Measurements from ENCODE around the gene LMOD1.

Gene LMOD1

DNA sequence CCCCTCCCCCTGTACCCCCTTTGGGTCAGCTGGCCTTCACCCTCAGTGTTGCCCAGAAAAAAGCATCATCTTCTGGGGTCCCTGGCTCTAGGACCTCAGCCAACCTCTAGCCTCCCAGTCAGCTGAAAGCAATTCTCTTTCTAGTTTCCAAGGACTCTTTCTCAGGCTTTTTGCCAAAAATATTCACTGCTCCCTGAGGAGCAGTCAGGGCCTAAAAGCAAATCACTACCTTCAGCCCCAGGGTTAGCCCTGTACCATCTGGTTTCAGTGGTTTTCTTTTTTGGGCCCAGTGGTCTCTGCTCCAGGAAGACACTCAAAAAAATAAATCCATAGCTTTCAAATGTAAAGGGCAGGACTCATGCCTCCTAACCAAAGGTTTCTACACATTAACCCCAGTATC, 3.1 kb upstream of the LMOD1 start:
- H3K4me3 ChIP-seq (replicated peaks in 1 of 2; ENCODE audit: low read depth in 2 of 2, low read length in 2 of 2): no peak overlapping the region
- TF ChIP-seq CTCF (IDR thresholded peaks at IDR 0.05; ENCODE audit: low read depth, low read length): no peak
- DNase-seq (ENCODE audit: low read depth in 2 of 2): peak; percentile 25 to 39

GRCh38 chr1:201947697-201948008, 1.3 kb upstream of the LMOD1 start:
- no peak for DNase-seq (ENCODE audit: low read depth in 2 of 2)
- no peak overlapping the region for H3K4me3 ChIP-seq (replicated peaks in 1 of 2; ENCODE audit: low read depth in 2 of 2, low read length in 2 of 2)
- no peak for TF ChIP-seq CTCF (IDR thresholded peaks at IDR 0.05; ENCODE audit: low read depth, low read length)

GRCh38 chr1:201945863-201946223, 505 bp downstream of the LMOD1 start:
- no peak for DNase-seq (ENCODE audit: low read depth in 2 of 2)
- no peak for TF ChIP-seq CTCF (IDR thresholded peaks at IDR 0.05; ENCODE audit: low read depth, low read length)
- H3K4me3 ChIP-seq (replicated peaks in 1 of 2; ENCODE audit: low read depth in 2 of 2, low read length in 2 of 2): peak overlapping the region; percentile 38 to 42

DNA sequence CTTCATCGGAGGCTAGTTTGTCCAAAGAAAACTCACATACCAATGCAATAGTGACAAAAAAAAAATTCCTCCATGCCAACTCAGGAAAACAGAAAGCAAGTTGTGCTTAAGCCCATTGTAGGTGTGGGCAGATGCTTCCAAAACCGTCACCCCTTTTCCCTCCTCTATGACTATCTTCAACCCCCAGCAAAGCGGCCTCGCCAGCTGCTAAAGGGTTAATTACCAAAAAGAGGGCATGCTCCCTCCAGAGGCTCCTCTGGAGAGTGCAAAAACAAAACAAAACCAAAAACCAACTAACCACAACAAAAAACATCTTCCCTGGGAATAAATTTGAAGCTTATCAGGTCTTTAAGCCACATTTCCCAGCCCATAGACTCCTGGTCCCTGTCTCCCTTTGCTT, 1.2 kb downstream of the LMOD1 start:
- peak overlapping the region in 1 of 2 donors; percentile 23 for H3K4me3 ChIP-seq (replicated peaks in 1 of 2; ENCODE audit: low read depth in 2 of 2, low read length in 2 of 2)
- peak; percentile 23 for TF ChIP-seq CTCF (IDR thresholded peaks at IDR 0.05; ENCODE audit: low read depth, low read length)
- DNase-seq (ENCODE audit: low read depth in 2 of 2): no peak

DNA sequence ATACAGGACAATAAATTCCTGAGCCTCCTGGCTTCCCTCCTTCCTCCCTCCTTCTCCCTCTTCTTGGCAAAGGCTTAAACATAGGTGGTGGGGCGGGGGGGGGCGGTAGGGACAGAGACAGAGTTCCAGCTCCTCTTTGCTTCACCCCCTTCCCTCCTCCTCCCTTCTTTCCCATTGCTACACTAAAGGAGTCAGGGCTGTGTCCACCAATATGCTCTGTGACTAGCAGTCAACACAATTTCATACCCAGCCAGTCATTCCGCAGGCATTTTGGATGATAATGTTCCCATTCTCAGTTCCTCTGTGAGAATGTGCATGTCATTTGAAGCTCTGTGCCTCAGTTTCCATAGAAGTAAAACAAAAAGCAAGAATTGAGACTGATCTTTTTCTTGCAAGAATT, 1.7 kb downstream of the LMOD1 start:
- TF ChIP-seq CTCF (IDR thresholded peaks at IDR 0.05; ENCODE audit: low read depth, low read length): no peak
- no peak overlapping the region for H3K4me3 ChIP-seq (replicated peaks in 1 of 2; ENCODE audit: low read depth in 2 of 2, low read length in 2 of 2)
- DNase-seq (ENCODE audit: low read depth in 2 of 2): no peak

DNA sequence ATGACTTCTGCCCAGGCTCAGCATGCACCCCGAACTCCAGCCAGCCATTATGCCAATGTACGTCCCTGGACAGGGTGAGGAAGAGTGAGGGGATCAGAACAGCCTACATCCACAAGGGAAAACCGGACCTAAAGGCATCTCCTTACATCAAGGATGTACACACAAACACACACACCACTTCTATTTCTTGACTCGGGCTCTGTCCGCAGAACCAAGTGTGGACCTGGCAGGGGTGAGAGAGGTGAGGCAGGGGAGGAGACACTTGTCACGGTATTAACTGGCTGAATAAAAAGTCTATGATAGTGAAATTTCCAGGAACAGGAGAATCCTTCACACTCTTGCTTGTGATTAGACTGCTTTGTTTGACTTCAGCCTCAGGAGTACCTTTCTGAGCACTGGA, 2.3 kb downstream of the LMOD1 start:
- no peak overlapping the region for H3K4me3 ChIP-seq (replicated peaks in 1 of 2; ENCODE audit: low read depth in 2 of 2, low read length in 2 of 2)
- TF ChIP-seq CTCF (IDR thresholded peaks at IDR 0.05; ENCODE audit: low read depth, low read length): no peak
- no peak for DNase-seq (ENCODE audit: low read depth in 2 of 2)

DNA sequence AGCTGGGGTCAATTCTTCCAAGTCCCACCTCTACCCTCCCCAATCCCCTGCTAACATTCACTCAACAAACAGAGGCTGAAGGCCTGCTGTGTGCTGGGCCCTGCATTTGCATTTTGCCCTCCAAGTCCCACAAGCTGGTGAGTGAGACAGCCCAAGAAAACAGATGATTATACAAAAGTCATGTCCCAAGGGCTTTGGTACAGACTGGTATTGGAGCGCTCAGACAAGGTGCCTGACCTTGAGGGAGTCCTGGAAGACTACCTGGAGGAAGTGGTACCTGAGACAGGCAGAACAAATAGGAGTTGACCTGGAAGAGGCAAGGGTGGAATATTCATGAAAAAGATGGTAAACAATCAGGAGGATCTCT, 4.2 kb downstream of the LMOD1 start:
- no peak for DNase-seq (ENCODE audit: low read depth in 2 of 2)
- no peak overlapping the region for H3K4me3 ChIP-seq (replicated peaks in 1 of 2; ENCODE audit: low read depth in 2 of 2, low read length in 2 of 2)
- TF ChIP-seq CTCF (IDR thresholded peaks at IDR 0.05; ENCODE audit: low read depth, low read length): no peak
